RPMI7951 (cell line): ENCODE measurements around the gene SCAI. TPM values are rescaled to one million over a fixed set of nuclear protein-coding genes. Genes with fewer than 3 reads are reported as not detected.
"Not testable (repeated sequence)": the region's sequence is repeated elsewhere in the genome, so short reads cannot be mapped to it uniquely, and the experiment has no call there.

Experiments used
- DNase-seq: peaks from one replicate; pipeline ENCODE4 v3.0.0-alpha.2; 2012; ENCODE audit warnings: low read depth
- total RNA-seq: library from RNA; depleted of rRNA; stranded (reverse); fragments of >200 nt; shearing (Covaris generic); gene quantifications from 2 replicates; pipeline ENCODE4 v1.2.3, GENCODE V29; 2014

Gene SCAI
- total RNA-seq, 1 experiment from 2014 or later: 3.5 TPM

DNA sequence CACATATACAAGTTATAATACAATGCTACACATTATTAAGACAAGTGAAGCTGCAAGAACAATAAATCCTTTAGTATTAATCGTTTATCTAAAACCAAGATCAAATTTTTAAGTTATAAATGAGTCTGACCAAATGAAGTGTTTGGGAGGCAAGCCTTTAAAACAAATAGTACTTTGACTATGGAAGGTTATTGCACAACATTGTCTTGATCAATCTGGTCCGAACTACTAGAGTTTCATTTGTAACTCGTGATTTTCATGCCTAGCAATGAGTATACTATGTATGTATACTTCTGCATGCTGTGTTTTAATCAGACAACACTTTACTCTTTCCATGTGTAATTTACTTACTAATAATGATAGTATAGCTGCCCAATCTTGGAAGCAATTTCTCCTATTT, 115.3 kb downstream of the SCAI start:
- no peak for DNase-seq

DNA sequence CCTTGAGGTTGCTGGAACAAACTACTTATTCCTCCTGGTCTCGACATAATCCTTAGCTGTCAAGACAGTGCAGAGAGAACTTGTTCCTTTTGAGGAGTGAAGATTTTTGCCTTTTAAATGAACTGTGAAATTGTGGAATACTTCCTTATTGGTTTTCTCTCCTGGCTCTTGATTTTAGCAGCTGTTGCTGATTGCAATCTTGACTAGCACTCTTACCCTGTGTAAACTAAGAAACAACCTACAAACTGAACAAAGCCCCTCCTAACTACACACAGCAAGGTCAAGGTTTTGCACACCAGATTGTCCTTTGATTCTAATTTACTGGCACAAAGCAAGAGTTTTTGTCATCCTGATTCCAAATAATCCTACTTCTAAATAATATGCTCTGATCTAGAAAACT, 118.4 kb downstream of the SCAI start:
- DNase-seq: no peak

DNA sequence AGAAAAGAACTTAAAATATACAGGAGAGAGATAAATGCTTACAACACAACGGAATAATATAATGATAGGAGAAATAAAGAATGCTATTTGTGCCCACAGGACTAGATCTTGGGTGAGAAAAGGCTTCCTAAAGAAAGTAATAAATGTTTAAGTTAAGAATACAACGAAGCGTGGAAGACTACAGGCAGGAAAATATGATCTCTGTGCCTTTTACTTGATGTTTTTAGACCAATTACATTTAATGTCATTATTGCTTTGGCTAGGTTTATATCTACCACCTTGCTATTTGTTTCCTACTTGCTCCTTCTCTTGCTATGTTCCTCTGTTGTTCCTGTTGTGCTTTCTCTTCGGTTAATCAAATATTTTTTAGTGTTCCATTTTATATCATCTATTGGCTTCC, 122.3 kb downstream of the SCAI start:
- DNase-seq: no peak

DNA sequence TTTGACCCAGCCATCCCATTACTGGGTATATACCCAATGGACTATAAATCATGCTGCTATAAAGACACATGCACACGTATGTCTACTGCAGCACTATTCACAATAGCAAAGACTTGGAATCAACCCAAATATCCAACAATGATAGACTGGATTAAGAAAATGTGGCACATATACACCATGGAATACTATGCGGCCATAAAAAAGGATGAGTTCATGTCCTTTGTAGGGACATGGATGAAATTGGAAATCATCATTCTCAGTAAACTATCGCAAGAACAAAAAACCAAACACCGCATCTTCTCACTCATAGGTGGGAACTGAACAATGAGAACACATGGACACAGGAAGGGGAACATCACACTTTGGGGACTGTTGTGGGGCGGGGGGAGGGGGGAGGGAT, 127.7 kb downstream of the SCAI start:
- DNase-seq: not testable (repeated sequence)

DNA sequence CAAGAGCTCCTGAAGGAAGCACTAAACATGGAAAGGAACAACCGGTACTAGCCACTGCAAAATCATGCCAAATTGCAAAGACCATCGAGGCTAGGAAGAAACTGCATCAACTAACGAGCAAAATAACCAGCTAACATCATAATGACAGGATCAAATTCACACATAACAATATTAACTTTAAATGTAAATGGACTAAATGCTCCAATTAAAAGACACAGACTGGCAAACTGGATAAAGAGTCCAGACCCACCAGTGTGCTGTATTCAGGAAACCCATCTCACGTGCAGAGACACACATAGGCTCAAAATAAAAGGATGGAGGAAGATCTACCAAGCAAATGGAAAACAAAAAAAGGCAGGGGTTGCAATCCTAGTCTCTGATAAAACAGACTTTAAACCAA, 131.3 kb downstream of the SCAI start:
- not testable (repeated sequence) for DNase-seq

DNA sequence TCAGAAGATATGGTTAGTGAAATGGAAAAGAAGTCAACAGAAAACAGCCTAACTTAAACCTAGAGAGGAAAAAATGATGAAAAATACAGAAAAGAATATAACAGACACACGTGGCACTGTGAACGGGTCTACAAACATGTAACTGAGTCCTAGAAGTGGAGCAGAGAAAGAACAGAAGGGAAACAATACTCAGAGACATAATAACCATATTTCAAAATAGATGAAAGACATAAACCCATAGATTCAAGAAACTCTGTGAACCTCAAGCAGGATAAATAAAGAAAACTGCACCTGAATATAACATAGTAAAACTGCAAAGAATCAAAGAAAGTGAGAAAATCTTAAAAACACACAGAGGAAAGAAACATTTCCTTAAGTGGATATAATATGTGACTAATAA, 134.7 kb downstream of the SCAI start:
- no peak for DNase-seq

DNA sequence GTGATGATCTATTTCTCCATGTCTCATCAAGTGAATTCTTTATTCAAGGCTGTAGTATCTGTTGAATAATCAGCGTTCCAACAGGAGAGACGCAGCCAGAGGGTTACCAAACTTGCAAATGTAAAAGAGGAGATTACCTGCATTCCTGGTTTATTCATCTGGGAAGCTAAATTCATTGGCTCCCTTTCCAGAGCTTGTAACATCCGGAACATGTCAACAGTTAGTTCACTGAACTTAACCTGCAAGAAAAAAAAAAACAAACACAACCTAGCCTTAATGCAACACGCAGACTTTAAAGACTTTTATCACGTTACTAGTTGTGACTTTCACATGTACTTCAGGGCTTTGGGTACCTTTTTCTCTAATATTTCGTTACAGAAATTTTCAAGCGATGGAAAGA, 140.0 kb downstream of the SCAI start:
- DNase-seq: no peak

DNA sequence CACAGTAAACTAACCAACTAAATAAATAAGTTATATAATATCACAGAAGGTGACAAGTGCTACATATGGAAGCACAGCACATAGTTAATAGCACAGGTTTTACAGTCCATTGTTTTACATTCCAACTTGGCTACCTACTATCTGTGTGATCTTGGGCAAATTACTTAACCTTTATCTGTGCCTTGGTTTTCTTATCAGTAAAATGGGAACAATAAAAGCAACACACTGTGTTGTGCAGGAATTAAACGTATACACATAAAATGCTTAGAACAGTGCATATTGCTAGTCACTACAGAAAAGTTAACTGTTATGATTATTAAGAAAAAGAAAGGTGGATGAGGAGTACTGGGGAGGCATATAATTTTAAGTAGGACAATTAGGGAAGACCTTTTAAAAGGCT, 159.6 kb downstream of the SCAI start:
- DNase-seq: no peak

DNA sequence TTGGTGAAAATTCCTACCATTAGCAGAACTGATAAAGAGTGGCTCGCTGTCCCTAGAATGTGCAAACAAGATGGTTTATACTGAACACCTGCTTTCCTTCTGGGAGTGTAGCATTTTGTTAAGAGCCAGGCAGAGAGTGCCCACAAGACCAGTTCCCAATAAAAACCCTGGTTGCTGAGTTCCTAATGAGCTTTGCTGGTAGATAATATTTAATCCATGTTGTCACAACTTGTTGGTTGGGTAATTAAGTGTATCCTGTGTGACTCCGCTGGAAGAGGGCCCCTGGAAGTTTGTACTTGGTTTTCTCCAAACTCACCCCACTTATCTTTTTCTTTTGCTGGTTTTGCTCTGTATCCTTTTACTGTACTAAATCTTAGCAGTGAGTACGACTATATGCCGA, 162.9 kb downstream of the SCAI start:
- no peak for DNase-seq

DNA sequence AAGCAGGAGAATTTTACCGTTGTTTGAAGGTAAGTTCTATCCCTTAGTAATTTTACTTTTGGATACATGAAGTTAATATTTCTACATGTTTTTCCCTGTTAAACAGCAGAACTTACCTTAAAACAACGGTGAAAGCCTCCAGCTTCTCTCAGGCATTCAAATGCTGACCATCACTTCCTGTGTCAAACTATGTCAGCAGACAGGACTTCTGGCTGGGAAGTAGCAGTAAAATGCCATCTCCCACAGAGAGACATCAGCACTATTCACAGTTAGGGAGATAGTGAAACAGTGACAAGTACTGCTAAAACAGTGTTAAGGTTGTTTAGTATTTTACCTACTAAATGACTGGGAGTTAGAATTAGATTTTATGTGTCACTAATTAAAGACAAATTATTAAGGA, 168.2 kb downstream of the SCAI start:
- DNase-seq: no peak

DNA sequence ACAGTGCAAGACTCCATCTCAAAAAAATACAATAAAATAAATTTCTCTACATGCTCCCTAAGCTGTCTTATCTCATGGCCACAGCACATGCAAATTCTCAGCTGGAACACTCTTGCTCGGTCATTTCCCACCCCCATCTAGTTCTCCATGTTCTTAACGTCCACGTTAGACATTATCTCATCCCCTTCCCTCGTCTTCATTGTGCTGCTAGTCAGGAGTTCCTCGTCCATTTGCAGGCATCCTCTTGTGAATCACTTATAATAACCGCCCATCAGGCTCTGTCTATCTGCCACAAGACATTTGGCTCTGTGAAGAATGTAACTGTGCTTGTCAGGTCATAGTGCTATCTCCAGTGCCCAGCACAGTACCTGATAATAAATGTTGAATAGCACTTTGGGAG, 169.5 kb downstream of the SCAI start:
- DNase-seq: no peak

DNA sequence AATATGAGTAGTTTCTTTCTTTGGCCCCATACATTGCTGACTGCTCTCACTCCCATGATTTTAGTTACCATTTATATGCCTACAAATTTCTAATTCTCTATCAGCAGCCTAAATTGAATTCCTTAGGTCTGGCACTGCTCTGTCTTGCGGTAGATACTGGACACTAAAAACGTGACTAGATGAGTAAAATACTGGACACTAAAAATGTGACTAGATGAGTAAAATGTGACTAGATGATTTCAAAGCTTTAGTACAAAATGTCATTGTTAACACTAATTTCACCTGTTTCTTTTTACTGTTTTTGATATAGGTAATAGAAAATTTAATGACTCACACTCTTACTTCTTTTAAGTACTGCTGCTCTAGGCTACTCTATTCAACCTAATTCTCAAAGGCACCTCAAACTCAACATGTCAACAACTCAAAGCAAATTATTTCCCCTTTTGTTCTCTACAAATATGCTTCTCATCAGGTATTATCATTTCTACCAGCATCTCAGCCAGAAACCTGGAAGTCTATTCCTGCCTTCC, 171.0 kb downstream of the SCAI start:
- DNase-seq: no peak

DNA sequence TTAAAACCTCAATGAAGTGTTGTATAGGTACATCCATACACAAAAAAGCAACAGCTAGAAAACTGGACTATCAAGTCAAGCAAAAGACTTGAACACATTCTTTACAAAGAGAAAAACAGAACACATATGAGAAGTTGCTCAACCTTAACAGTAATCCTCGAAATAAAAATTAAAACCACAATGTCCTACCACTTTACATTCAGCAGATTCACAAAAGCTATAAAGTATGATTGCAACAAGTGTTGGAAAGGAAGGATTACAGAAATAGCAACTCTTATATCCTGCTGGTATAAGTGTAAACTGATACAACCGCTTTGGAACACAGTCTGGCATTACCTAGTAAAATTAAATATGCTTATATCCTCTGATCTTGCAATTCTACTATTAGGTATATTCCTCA, 173.9 kb downstream of the SCAI start:
- DNase-seq: no peak

DNA sequence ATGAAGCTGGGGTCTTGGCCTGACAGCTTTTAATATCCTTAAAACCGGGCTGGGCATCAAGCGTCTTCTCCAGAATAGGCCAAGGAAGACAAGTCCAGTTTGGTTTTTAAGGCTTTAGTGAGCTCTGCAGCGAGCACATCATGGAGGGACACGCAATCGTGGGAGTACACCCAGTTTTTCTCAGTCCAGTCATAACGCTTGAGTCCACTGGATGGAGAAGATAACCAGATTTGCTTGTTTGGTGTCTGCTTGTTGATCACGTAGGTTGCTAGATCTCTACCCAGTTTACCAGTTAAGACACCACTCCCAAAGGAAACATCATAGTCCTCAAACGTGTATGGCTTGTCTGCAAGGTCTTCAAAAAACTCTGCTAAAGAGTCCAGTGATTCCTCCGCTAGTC, 175.1 kb downstream of the SCAI start:
- no peak for DNase-seq

DNA sequence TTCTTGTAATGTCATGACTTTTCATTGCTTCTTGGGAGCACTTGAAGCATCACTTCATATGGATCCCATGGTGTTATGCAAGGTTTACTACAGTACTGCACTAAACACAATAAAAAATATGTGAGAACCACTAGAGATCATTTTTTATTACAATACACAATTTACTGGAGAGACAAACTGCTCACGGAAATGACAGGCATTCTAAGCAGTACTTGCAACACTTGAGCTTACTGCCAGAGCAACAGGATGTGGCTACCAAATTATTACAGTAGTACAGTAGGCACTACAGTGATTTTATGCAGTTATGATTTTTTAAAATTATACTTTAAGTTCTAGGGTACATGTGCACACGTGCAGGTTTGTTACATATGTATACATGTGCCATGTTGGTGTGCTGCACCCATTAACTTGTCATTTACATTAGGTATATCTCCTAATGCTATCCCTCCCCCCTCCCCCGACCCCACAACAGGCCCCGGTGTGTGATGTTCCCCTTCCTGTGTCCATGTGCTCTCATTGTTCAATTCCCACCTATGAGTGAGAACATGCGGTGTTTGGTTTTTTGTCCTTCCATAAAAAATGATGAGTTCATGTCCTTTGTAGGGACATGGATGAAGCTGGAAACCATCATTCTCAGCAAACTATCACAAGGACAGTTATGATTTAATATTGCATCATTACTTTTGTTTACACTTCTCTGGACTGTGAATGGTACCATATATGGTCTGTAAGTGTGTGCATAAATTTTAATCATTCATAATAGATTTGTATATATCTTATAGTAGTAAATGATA, 177.4 kb downstream of the SCAI start:
- DNase-seq: not testable (repeated sequence)

DNA sequence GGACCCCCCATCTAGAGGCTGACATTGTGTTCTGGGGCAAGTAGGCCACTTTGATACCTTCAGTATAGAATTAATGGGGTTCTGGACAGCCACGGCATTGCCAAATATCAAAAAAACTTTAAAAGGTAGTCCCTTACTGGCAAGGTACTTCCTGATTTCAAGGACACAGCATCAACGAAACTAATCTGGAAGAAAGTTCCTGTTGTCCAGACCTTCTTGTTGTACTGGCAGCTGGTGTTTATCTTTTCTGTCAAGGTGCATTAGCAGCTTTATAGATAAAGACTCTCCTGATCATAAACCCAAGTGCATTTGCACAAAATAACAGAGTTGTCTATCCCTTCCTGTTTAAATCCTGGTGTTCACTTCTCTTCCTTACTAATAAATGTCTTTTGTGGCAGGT, 178.7 kb downstream of the SCAI start:
- DNase-seq: no peak

DNA sequence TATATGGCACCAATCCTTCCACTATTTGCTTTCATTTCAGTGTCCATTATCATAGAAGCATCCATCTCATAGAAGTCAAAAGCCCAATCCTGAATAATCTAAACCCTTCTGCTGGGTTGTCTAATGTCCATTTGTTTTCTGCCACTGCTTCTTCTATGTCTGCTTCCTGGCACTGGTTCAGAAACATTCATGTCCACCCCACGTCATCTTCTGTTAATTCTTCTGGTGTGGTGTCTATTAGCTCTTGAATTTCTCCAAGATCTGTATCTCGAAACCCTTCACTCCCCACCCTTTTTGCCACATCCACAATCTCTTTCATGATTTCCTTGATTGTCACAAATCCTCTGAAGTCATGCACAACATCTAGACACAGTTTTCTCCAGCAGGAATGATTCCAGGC, 179.3 kb downstream of the SCAI start:
- DNase-seq: no peak

DNA sequence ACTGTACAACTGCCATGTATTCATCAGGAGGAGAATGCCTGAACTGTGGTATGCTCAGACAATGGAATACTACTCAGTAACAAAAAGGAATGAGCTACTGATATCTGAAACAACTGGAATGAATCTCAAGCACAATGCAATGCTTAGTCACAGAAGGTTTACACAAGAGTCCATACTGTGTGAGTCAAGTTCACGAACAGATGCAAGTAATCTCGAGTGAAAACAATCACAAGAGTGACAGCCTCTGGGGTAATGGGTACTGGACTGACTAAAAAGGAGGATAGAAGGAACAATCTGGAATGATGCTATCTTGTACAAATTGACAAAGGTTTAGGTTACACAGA, 182.9 kb downstream of the SCAI start:
- DNase-seq: no peak

DNA sequence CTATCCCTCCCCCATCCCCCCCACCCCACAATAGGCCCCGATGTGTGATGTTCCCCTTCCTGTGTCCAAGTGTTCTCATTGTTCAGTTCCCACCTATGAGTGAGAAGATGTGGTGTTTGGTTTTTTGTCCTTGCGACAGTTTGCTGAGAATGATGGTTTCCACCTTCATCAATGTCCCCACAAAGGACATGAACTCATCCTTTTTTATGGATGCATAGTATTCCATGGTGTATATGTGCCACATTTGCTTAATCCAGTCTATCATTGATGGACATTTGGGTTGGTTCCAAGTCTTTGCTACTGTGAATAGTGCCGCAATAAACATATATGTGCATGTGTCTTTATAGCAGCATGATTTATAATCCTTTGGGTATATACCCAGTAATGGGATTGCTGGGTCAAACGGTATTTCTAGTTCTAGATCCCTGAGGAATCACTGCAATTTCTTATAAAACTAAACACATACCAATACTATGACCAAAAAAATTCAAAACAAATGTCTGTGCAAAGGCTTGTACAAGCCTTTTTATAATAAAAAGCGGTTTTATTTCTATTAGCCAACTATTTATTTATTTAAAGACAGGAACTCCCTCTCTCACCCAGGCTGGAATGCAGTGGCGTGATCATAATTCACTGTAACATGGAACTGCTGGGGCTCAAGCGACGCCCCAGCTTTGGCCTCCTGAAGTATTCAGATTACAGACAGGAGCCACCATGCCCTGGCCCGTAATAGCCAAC, 183.5 kb downstream of the SCAI start:
- not testable (repeated sequence) for DNase-seq

DNA sequence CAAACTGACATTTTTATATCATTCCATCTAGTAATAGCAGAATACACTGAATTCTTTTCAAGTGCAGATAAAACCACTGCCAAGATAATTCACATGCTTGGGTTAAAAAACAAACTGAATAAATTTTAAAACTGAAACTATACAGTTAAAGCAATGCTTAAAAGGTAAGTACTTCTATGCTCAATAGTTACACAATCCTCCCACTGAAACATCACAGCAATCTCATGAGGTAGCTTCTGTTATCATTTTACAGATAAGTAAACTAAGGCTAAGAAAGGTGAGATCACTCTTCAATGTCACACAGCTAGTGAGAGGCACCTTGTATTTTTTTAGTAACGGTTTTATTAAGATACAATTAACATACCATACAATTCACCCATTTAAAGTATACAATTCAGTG, 189.1 kb downstream of the SCAI start:
- DNase-seq: no peak

DNA sequence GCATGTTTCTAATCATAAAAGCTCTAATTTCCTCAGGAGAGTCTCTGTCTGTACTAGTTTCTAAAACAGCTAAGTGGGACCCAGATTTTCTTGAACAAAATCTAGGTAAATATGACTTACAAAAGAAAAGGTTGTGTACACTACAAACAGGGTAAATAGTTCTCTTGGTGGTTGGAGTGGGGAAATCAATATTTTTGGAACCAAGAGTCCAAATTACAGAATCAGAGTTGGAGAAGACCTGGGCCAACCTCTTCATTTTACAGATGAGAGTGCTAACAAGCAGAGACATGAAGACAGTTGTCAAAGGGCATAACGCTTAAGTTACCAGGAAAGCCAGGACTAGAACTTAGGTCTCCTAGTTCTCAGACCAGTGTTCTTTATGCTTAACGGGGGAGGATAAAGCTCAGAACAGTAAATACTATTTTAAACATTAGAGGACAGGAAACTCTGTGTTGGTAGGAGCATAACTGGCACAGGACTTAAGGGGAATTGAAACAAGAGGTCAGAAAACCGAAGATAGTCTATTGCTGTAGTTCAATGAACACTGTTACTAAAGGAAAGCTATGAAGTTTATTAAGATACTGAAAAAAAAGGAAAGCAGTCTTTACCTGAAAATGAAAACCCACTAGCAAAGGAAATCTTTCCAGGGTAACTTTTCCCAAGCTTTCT, 193.1 kb downstream of the SCAI start:
- DNase-seq: no peak

DNA sequence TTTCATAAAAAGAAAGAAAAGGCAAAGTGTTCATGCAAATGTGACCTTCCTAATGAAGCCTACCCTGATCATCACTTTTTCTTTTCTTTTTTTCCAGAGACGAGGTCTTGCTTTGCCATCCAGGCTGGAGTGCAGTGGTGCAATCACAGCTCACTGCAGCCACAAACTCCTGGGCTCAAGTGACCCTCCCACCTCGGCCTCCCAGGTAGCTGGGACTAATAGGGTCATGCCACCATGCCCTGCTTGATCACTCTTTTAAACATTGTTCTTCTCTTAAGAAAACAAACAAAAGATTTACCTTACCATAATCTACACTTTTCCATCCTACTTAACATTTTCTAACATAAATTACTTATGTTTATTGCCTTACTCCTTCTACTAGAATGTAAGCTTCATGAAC, 193.9 kb downstream of the SCAI start:
- DNase-seq: no peak
